Measurements from ENCODE around the gene DENND10. TPM values are rescaled to one million over a fixed set of nuclear protein-coding genes. Genes with fewer than 3 reads are reported as not detected.
"Not testable (repeated sequence)": the region's sequence is repeated elsewhere in the genome, so short reads cannot be mapped to it uniquely, and the experiment has no call there.

The DENND10 gene
- total RNA-seq, 3 donors from 2014 or later: 36.6 to 39.9 (median 38.0) TPM

GRCh38 chr10:119149729-119150128, 45.8 kb downstream of the DENND10 start:
- Histone ChIP-seq H3K36me3 (ENCODE audit: low read depth) (no peaks in the 10 kb centered on the region), H3K4me1 (ENCODE audit: low read depth) (no peaks in the 10 kb centered on the region), H3K9me3 (no peaks in the 10 kb centered on the region), H3K4me3 (no peak overlapping the region)
- intact Hi-C loops (cut with DNase I, micrococcal nuclease): no loop called here
- DNase-seq (no peak), ATAC-seq (no peak)
- TF ChIP-seq, protein P1, sequence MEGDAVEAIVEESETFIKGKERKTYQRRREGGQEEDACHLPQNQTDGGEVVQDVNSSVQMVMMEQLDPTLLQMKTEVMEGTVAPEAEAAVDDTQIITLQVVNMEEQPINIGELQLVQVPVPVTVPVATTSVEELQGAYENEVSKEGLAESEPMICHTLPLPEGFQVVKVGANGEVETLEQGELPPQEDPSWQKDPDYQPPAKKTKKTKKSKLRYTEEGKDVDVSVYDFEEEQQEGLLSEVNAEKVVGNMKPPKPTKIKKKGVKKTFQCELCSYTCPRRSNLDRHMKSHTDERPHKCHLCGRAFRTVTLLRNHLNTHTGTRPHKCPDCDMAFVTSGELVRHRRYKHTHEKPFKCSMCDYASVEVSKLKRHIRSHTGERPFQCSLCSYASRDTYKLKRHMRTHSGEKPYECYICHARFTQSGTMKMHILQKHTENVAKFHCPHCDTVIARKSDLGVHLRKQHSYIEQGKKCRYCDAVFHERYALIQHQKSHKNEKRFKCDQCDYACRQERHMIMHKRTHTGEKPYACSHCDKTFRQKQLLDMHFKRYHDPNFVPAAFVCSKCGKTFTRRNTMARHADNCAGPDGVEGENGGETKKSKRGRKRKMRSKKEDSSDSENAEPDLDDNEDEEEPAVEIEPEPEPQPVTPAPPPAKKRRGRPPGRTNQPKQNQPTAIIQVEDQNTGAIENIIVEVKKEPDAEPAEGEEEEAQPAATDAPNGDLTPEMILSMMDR (IDR thresholded peaks at IDR 0.05): no peak

DNA sequence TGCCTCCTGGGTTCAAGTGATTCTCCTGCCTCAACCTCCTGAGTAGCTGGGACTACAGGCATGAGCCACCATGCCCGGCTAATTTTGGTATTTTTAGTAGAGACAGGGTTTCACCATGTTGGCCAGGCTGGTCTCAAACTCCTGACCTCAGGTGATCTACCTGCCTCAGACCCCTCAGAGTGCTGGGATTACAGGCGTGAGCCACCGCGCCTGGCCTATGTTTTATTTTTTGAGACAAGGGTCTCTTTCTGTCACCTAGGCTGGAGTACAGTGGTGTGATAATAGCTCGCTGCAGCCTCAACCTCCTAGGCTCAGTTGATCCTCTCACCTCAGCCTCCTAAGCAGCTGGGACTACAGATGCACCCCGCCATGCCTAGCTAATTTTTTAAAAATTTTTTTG, 47.7 kb downstream of the DENND10 start:
- intact Hi-C loops (cut with DNase I, micrococcal nuclease); DNase-seq; H3K4me1 ChIP-seq (ENCODE audit: low read depth); H3K4me3 ChIP-seq; ATAC-seq; H3K36me3 ChIP-seq (ENCODE audit: low read depth); H3K9me3 ChIP-seq: not testable (repeated sequence)

DNA sequence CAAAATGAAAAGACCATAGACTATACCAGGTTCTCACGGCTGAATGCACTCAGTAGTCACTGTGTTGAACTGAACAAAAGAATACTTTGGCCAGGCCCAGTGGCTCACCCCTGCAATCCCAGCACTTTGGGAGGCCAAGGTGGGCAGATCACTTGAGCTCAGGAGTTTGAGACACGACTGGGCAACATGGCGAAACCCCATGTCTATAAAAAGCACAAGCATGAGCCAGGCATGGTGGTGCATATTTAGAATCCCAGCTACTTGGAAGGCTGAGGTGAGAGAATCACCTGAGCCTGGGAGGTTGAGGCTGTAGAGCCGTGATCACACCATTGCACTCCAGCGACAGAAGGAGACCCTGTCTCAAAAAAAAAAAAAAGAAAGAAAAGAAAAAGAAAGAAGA, 49.1 kb downstream of the DENND10 start:
- DNase-seq (no peak), ATAC-seq (no peak)
- no peak overlapping the region for H3K4me3 ChIP-seq
- TF ChIP-seq, protein P1 (IDR thresholded peaks at IDR 0.05): no peak
- H3K4me1 ChIP-seq (ENCODE audit: low read depth): no peaks in the 10 kb centered on the region
- intact Hi-C loops (cut with DNase I, micrococcal nuclease): no loop called here
- H3K9me3 ChIP-seq: no peaks in the 10 kb centered on the region
- H3K36me3 ChIP-seq (ENCODE audit: low read depth): no peaks in the 10 kb centered on the region

- Histone ChIP-seq H3K36me3 (ENCODE audit: low read depth) (no peaks in the 10 kb centered on the region), H3K4me1 (ENCODE audit: low read depth) (no peaks in the 10 kb centered on the region), H3K4me3 (no peak overlapping the region), H3K9me3 (no peaks in the 10 kb centered on the region)
- TF ChIP-seq, protein P1 (IDR thresholded peaks at IDR 0.05): no peak
- intact Hi-C loops (cut with DNase I, micrococcal nuclease): no loop called here
- DNase-seq: no peak
- ATAC-seq: no peak
These were observed 49.7 kb downstream of the DENND10 start for GRCh38 chr10:119153661-119154060.

DNA sequence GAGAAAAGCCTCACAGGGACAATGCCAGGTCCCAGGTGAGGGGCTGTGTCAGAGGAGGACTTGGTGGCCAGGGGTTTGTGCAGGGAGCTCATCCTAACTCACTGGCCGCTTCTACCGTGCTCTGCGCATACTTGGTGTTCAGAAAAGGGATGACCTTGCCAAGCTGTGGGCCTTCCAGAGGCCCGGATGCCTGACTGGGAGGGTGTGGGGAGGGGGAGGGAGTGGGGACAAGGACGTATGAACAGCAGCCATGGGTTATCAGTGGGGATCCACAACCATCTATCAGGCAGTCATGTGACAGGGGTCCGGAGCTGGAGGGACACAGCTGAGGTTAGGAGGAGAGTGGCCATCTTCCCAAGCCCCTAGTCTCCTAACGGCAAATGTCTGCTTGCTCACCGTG, 55.4 kb downstream of the DENND10 start:
- intact Hi-C loops (cut with DNase I, micrococcal nuclease): no loop called here
- no peaks in the 10 kb centered on the region for H3K9me3 ChIP-seq
- ATAC-seq (no peak), DNase-seq (no peak)
- no peaks in the 10 kb centered on the region for H3K36me3 ChIP-seq (ENCODE audit: low read depth)
- peaks cover 1% of the 10 kb centered on the region for H3K4me1 ChIP-seq (ENCODE audit: low read depth)
- H3K4me3 ChIP-seq: no peak overlapping the region
- TF ChIP-seq, protein P1 (IDR thresholded peaks at IDR 0.05): no peak

GRCh38 chr10:119161680-119162451, 58.0 kb downstream of the DENND10 start:
- Histone ChIP-seq H3K9me3 (no peaks in the 10 kb centered on the region), H3K4me1 (ENCODE audit: low read depth) (peaks cover 9% of the 10 kb centered on the region), H3K36me3 (ENCODE audit: low read depth) (no peaks in the 10 kb centered on the region), H3K4me3 (no peak overlapping the region)
- no peak for ATAC-seq
- TF ChIP-seq, protein P1 (IDR thresholded peaks at IDR 0.05): no peak
- intact Hi-C loops (cut with DNase I, micrococcal nuclease): no loop called here
- no peak for DNase-seq
